ENCODE data around the gene PON2. TPM values are rescaled to one million over a fixed set of nuclear protein-coding genes. Genes with fewer than 3 reads are reported as not detected.
A peak's percentile ranks its signal among the peaks of the same experiment; 100 is the strongest.

Gene PON2
- total and polyA plus RNA-seq, 2 of the 8 experiments (the other 6 are each of a cell fraction or from before 2014, with no cell fraction given) = 20.6 to 31.0 TPM

DNA sequence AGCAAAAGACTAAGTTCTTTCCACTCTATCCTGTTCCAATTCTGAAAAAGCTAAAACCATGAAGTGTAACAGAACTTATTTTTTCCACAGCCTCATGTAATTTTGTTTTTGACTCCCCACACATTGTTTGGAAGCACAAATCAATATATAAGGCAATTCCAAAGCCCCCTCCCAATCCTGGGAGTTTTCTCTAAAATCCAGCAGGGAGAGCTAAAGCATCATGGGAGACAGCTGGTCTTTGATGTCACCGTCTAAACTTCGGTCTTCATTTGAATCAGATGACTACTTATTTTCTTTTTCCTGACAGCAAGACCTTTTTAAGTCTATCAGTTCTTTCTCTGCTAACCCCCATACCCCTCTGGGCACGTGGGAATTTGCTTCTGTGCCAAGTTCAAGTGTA, 77.2 kb downstream of the PON2 start (continued):
- no peak for TF ChIP-seq CHD7 (IDR thresholded peaks at IDR 0.05; ENCODE audit: insufficient replicate concordance, low read length)
- TF ChIP-seq RAD21 (IDR thresholded peaks at IDR 0.05 in 1 of 2, conservative IDR thresholded peaks at IDR 0.05 in 1 of 2; ENCODE audit: low read depth in 2 of 2, low read length in 2 of 2) = peak; percentile 52 to 55
- no peak for TF ChIP-seq JUND (IDR thresholded peaks at IDR 0.05; ENCODE audit: low read length)
- TF ChIP-seq RFX5 (IDR thresholded peaks at IDR 0.05; ENCODE audit: borderline replicate concordance, low read depth, low read length) = no peak
